ENCODE data around the gene CDK6. TPM values are rescaled to one million over a fixed set of nuclear protein-coding genes. Genes with fewer than 3 reads are reported as not detected.
A peak's percentile ranks its signal among the peaks of the same experiment; 100 is the strongest.

The CDK6 gene
- total RNA-seq, 1 experiment from 2014 or later: 41.4 TPM

DNA sequence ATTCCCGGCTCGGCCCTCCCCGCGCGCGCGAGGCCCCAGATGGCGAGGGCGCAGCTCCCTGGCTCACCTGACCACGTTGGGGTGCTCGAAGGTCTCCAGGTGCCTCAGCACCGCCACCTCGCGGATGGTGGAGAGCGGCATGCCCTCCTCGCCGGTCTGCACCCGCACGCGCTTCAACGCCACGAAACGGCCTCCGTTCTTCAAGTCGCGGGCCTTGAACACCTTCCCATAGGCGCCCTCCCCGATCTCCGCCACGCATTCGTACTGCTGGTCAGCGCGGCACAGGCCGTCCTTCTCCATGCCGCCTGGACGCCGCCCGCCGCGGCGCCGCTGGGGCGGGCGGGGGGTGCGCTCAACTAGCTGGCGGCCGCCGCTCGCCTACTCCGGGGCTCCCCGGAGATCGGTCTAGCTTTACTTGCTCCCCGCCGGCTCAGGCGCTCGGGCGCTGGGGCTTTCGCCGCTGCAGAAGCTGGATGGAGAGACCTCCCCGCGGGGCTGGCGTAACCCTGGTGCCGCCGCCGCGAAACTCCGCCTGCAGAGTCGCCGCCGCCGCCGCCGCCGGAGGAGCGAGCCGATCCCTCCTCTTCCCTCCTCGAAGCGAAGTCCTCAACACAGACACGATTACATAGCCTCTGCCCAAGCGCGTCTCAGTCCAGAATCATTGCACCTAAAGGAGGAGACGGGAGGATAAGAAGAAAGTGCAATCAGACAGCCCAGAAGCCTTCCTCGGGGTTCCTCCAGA, 3.2 kb downstream of the CDK6 start:
- H3K9me3 ChIP-seq (ENCODE audit: control insufficient read depth in 1 of 2, insufficient read depth in 1 of 2, low read depth in 1 of 2, low read length in 2 of 2): no peaks in the 10 kb centered on the region
- RAD21 ChIA-PET (ENCODE audit: low non-redundant PET in 1 of 2, low total read pairs in 2 of 2, uncharacterized antibody in 2 of 2, unreplicated experiment in 2 of 2): interaction anchor here (0.6 to 0.7 kb wide), 4 partner anchors 120 to 223 kb away, joined by 3 to 6 read pairs (median 4); no protein-coding TSS in a partner anchor
- BruUV-seq (replicated peaks): no TSS peak
- POLR2A ChIA-PET: no interaction called here
- no peaks in the 10 kb centered on the region for H4K20me1 ChIP-seq (ENCODE audit: insufficient read depth)
- no peak overlapping the region for H2AFZ ChIP-seq (ENCODE audit: low read depth, low read length, poor library complexity, severe bottlenecking)
- peak; percentile 70 for DNase-seq (ENCODE audit: low read depth, low spot score)
- peak; percentile 67 for ATAC-seq
- no peaks in the 10 kb centered on the region for H3K27me3 ChIP-seq (ENCODE audit: insufficient read depth, low read length)
- H3K79me2 ChIP-seq (ENCODE audit: insufficient read depth, low read length): peaks cover 74% of the 10 kb centered on the region
- intact Hi-C loops (cut with micrococcal nuclease): loop anchor here (1.0 to 5.0 kb wide), 5 partner anchors 66 to 306 kb away; partner anchors contain the start of genes PEX1 and RBM48
- peaks cover 0 to 12% of the 10 kb centered on the region in 2 experiments; a peak in 1 of 4 replicates for H3K36me3 ChIP-seq (ENCODE audit: control insufficient read depth in 1 of 2, insufficient read depth in 2 of 2, low read length in 2 of 2)
- H3K4me3 ChIP-seq (replicated peaks in 1 of 2; ENCODE audit: low read depth in 1 of 2, low read length in 2 of 2): peak overlapping the region; percentile 65 to 77
- peak overlapping the region; percentile 87 for H3K27ac ChIP-seq (ENCODE audit: low read depth, low read length)
- peak overlapping the region; percentile 99 for H3K4me2 ChIP-seq (ENCODE audit: low read length)
- peaks cover 12 to 43% of the 10 kb centered on the region in 2 experiments for H3K4me1 ChIP-seq (ENCODE audit: control insufficient read depth in 1 of 2, insufficient read depth in 2 of 2, low read length in 2 of 2)
- no peaks in the 10 kb centered on the region for H3K9me2 ChIP-seq (ENCODE audit: insufficient read depth)
- H3K9ac ChIP-seq (ENCODE audit: low read length): peak overlapping the region; percentile 82
- CTCF ChIA-PET: interaction anchor here (0.6 to 2.2 kb wide), 15 partner anchors 9 to 1558 kb away, joined by 3 to 13 read pairs (median 4); no protein-coding TSS in a partner anchor
- TF ChIP-seq TCF7L2 (IDR thresholded peaks at IDR 0.05; ENCODE audit: borderline replicate concordance, extremely low read depth, insufficient read depth, insufficient read length): peak; percentile 53
- peak; percentile 48; the same call in 1 of the 2 replicates for TF ChIP-seq SIN3A (IDR thresholded peaks at IDR 0.05; ENCODE audit: low read depth)
- TF ChIP-seq CBX3 (IDR thresholded peaks at IDR 0.05; ENCODE audit: low read depth): peak; percentile 85
- TF ChIP-seq, protein P1, sequence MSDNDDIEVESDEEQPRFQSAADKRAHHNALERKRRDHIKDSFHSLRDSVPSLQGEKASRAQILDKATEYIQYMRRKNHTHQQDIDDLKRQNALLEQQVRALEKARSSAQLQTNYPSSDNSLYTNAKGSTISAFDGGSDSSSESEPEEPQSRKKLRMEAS (IDR thresholded peaks at IDR 0.05): peak; percentile 96
- TF ChIP-seq ZNF274 (IDR thresholded peaks at IDR 0.05; ENCODE audit: low read depth, low read length): no peak
- no peak for TF ChIP-seq POLR2A (IDR thresholded peaks at IDR 0.05; ENCODE audit: borderline replicate concordance, extremely low read depth, insufficient read depth, insufficient read length)
- TF ChIP-seq RAD21 (IDR thresholded peaks at IDR 0.05; ENCODE audit: low read depth): peak; percentile 91
- 0 out of 2 replicates have a peak, but pooled peaks have one; percentile 25 for TF ChIP-seq ZFX (IDR thresholded peaks at IDR 0.05)
- TF ChIP-seq, protein P2, sequence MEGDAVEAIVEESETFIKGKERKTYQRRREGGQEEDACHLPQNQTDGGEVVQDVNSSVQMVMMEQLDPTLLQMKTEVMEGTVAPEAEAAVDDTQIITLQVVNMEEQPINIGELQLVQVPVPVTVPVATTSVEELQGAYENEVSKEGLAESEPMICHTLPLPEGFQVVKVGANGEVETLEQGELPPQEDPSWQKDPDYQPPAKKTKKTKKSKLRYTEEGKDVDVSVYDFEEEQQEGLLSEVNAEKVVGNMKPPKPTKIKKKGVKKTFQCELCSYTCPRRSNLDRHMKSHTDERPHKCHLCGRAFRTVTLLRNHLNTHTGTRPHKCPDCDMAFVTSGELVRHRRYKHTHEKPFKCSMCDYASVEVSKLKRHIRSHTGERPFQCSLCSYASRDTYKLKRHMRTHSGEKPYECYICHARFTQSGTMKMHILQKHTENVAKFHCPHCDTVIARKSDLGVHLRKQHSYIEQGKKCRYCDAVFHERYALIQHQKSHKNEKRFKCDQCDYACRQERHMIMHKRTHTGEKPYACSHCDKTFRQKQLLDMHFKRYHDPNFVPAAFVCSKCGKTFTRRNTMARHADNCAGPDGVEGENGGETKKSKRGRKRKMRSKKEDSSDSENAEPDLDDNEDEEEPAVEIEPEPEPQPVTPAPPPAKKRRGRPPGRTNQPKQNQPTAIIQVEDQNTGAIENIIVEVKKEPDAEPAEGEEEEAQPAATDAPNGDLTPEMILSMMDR (IDR thresholded peaks at IDR 0.05 in 2 of 3, conservative IDR thresholded peaks at IDR 0.05 in 1 of 3; ENCODE audit: borderline replicate concordance in 1 of 3, insufficient read depth in 1 of 3, low read depth in 2 of 3, low read length in 2 of 3): peak; percentile 74 to 87 (median 81)
- no peak for TF ChIP-seq SRF (IDR thresholded peaks at IDR 0.05; ENCODE audit: low read depth)
- no peak for TF ChIP-seq FOSL1 (IDR thresholded peaks at IDR 0.05; ENCODE audit: low read depth)

All from HCT116 (cell line).